ENCODE measurements around the gene SSTR4.

Gene SSTR4

DNA sequence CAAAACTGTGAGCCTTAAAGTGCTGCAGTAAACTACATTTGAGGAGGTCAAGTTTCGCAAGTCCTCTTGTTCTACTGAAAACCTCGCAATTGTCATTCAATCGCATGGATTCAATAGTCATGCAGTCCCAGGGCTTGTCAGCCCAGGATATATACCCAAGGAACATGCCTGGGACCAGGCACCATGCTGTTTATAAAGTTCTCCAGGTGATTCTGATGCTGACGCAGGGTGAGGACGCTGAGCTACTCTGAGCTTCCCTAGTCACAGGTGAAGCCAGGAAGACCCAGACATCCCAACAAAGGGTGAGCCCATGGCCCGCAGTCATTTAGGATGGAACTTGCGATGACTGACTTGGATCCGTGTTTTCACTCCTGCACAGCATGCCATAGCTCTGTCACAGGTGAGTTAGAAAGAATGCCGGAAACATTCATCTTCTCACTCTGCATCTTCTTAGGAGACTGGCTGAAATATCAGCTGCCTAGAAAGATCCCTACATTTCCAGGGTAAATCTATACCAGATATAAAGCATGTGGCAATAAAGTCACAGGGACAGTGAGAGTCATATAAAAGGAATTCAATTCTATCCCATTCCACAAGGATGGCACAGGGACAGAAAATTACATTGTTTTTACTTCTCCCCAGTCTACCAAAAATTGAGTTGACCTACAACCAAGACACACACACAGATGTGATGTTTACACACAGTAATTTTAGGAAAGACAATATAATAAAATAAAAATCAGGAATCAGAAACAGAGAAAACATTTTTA lies 27.0 kb upstream of the SSTR4 start:
- TF ChIP-seq, protein P1, sequence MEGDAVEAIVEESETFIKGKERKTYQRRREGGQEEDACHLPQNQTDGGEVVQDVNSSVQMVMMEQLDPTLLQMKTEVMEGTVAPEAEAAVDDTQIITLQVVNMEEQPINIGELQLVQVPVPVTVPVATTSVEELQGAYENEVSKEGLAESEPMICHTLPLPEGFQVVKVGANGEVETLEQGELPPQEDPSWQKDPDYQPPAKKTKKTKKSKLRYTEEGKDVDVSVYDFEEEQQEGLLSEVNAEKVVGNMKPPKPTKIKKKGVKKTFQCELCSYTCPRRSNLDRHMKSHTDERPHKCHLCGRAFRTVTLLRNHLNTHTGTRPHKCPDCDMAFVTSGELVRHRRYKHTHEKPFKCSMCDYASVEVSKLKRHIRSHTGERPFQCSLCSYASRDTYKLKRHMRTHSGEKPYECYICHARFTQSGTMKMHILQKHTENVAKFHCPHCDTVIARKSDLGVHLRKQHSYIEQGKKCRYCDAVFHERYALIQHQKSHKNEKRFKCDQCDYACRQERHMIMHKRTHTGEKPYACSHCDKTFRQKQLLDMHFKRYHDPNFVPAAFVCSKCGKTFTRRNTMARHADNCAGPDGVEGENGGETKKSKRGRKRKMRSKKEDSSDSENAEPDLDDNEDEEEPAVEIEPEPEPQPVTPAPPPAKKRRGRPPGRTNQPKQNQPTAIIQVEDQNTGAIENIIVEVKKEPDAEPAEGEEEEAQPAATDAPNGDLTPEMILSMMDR (IDR thresholded peaks at IDR 0.05; ENCODE audit: low read depth, low read length, missing control alignments): no peak
- no peak for DNase-seq (ENCODE audit: extremely low read depth, low read depth)
- no peak overlapping the region for H3K4me3 ChIP-seq (replicated peaks; ENCODE audit: low read depth, low read length)

DNA sequence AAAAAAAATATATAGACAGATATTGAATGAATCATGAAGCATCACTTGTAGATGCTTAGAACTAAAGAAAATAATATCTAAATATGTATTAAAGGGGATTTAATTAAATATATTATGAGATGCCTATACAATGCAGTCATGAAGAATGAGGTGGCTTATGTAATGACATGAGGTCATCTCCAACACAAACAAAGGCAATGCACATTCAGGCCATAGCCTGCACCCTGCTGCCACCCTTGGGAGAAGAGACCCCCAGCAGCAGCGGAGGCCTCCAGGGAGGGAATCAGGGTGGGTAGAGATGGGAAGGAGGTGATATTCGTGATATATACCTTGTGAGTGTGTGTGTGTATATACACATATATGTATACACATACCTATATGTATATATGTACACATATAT lies 26.4 kb upstream of the SSTR4 start:
- DNase-seq (ENCODE audit: extremely low read depth, low read depth): no peak
- H3K4me3 ChIP-seq (replicated peaks; ENCODE audit: low read depth, low read length): no peak overlapping the region
- TF ChIP-seq, protein P1 (IDR thresholded peaks at IDR 0.05; ENCODE audit: low read depth, low read length, missing control alignments): no peak

DNA sequence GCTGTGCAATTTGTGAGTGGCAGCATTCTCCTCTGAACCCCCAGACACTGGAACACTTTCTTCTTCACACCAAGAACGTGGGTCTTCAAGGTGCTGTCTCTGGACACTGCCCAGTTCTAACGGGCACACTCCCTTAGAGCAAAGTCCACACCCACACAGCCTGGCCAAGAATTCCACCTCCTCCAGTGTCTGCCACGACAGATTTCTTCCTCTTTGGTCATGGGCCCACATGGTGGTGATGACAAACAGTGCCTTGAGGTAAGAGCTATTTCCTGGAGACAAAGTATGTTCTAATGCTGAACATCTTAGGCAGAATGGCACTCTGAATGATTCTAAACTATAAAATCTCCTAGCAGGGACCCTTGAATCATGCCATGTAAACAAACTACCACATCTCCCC lies 25.5 kb upstream of the SSTR4 start:
- H3K4me3 ChIP-seq (replicated peaks; ENCODE audit: low read depth, low read length): no peak overlapping the region
- TF ChIP-seq, protein P1 (IDR thresholded peaks at IDR 0.05; ENCODE audit: low read depth, low read length, missing control alignments): no peak
- DNase-seq (ENCODE audit: extremely low read depth, low read depth): no peak

DNA sequence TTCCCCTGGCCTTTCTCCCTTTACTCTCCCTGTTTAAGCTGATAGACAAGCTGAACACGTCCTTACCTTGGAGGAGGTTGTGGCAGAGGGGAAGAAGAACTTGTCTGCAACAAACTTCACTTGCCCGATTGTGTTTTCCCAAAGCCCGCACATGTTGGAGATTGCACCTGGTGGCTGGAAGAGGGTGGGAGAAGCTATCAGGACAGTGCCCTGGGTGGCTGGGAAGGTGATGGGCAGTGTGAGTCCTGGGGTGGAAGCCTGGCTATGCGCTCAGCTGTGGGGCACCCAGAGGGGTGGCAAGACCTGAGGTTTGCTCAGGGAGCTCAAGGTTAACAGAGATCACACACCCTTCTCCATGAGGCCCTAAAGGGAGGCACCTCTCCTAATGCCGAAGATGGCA lies 25.0 kb upstream of the SSTR4 start:
- DNase-seq (ENCODE audit: extremely low read depth, low read depth): no peak
- TF ChIP-seq, protein P1 (IDR thresholded peaks at IDR 0.05; ENCODE audit: low read depth, low read length, missing control alignments): no peak
- no peak overlapping the region for H3K4me3 ChIP-seq (replicated peaks; ENCODE audit: low read depth, low read length)

GRCh38 chr20:23011008-23011721 lies 23.9 kb upstream of the SSTR4 start:
- TF ChIP-seq, protein P1 (IDR thresholded peaks at IDR 0.05; ENCODE audit: low read depth, low read length, missing control alignments): no peak
- no peak for DNase-seq (ENCODE audit: extremely low read depth, low read depth)
- H3K4me3 ChIP-seq (replicated peaks; ENCODE audit: low read depth, low read length): no peak overlapping the region

DNA sequence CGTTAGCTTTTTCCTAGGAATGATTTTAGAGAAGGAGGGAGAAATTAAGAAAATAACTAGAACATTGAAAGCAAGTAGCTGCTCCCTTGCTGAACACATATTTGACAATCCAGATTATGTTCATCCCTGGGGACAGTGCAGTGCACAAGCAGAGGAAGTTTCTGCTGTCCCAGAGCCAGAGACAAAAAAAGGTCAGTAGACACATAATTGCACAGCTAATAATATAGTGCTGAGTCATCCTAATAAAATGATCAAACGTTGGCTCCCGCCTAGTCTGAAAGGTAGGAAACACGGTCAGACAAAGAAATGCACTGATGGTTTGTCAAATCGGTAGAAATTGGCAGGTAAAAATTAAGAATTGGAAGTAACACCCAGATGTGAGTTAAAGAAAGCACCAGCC lies 21.7 kb upstream of the SSTR4 start:
- H3K4me3 ChIP-seq (replicated peaks; ENCODE audit: low read depth, low read length): no peak overlapping the region
- DNase-seq (ENCODE audit: extremely low read depth, low read depth): no peak
- TF ChIP-seq, protein P1 (IDR thresholded peaks at IDR 0.05; ENCODE audit: low read depth, low read length, missing control alignments): no peak

Measured in HFF-Myc (cell line).